Stimulated activated CD4-positive, alpha-beta T cell treated with anti-CD3 and anti-CD28 coated beads, Interleukin-15, amount 100 ng/mL, for 24 hours (primary cell): ENCODE results near the gene SUMO3.

Experiments used
- DNase-seq: peaks from one replicate; pipeline ENCODE4 v3.0.0-alpha.2; 2020

Gene SUMO3

GRCh38 chr21:44758141-44758561 is 59.7 kb downstream of the SUMO3 start:
- no peak for DNase-seq

DNA sequence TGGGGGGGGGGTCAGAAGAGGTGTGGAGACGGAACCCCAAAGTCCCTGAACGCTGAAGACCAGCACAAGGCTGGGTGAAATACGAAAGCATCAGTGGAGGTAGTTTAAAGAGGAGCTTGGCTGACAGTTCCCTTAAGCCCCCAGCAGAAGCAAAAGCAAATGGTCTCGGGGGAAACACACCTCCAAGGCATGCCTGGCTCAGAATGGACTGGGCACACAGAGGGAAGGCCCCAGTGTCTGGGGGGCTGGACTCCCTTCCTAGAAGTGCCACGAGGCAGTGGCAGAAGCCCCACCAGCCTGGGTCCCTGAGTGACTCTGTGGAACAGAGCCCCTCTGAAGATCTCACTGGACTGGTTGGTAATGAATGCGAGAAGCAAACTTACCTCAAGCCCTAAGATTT is 60.1 kb downstream of the SUMO3 start:
- DNase-seq, result no peak

GRCh38 chr21:44756423-44757185 is 61.3 kb downstream of the SUMO3 start:
- DNase-seq, result no peak
